GM19324 (cell line): ENCODE measurements around the gene HOXC12.

Source experiments
- ATAC-seq: cut with Tn5 transposase; IDR thresholded peaks from one replicate; pipeline ENCODE4 v1.9.1; 2021; ENCODE audit warnings: mild to moderate bottlenecking, moderate library complexity; ENCODE audit not compliant: unreplicated experiment, low FRiP score

Gene HOXC12

DNA sequence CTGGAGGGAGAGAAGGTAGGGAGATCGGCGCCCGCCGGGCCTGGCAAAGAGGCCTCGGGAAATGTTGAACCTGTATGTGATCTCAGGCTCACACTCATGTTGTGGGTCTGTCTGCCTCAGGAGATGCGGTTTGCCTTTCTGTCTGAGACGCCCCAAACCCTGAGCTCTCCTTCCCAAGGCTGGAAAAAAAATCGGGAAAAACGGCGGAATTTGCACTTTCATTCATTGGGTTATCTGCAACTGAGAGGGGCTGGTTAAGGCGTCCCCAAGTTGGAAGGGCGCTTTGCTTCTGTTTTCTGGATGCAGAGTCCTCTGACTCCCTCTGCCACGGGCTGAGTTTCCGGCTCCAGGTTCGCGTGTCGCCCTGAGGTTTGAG, 40.3 kb downstream of the HOXC12 start:
- ATAC-seq: no peak

DNA sequence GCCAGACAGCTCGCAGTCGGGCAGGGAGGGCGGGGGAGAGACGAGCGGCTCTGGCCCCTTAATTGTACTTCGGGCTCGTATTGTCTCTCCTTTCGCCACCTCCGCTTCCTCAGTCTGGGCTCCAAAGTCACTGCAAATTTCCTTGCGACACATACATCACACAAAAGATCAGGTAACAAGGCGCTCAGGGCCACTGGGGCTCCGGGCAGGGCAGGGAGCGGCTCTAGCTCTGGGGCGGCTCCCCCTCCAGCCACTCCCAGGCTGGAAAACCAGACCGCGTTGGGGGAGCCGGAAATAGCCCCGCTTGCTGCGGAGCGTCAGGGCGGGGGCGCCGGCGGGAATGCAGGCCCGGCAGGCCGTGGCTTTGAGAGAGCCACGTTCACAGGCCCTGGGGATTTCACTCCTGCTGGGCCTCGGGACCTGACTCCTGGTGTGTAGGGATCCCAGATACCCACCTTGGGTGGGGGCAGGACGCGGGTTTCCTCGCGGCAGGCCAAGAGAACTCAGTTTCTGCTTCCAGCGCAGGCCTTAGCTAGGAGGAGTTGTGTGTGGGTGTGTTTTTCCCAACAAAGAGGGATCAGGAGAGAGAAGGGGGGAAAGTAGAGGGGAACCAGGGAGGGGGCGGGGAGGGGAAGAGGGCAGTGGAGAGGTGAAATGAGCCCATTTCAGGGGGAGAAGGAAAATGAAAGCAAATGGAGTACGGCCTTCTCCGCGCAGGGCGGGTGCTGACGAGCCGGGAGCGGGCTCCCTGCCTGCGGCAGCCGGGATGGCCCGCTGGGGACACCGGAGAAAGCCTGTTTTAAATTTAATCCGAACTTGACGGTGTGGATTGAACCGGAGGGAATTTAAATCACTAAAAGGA, 40.9 kb downstream of the HOXC12 start:
- no peak for ATAC-seq

DNA sequence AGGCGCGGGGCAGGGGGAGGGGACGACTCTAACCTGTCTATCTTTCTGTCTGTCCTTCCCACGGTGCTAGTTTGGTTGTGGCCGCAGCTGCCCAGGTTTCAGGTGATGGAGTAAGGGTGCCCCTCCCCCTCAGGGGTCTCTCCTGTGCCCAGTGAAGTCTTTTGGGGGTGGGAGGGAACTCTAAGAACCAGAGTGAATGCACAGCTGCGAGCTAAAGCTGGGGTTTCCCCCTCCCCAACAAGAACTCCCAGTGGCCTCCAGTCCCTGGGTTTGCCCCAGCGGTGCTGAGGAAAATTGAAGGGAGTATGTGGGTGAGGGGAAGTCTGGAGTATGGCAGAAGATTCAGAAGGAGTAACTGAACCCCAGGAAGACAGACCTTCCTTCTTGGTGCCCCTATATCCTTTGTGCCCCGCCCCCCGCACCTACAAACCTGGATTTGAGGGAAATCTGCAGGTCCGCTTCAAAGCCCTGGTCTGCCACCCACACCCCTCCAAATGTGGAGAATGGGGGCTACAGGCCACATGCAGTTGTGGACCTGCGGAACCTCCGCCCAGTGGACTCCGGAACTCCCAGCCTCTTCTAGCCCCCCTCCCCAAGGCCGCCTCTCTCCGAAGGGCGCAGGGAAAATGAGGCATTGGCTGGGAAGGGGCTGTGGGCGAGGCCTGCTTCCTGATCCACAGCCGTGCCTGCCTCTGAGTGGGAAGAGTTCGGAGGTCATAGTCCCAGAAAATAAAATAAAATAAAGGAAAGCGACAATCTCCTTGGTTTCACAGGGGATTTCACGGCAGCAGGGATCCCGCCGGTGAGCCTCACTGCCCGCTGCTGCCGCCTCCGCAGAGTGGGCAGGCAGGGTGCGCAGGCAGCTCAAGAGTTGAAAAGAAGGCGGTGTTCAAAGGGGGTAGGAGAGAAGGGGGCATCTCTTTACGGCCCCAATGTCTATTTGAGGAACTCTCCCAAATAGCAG, 41.8 kb downstream of the HOXC12 start:
- ATAC-seq: no peak

- no peak for ATAC-seq
Observed at GRCh38 chr12:53997204-53998109, 42.8 kb downstream of the HOXC12 start.

GRCh38 chr12:53998110-53998899, 43.6 kb downstream of the HOXC12 start:
- no peak for ATAC-seq

DNA sequence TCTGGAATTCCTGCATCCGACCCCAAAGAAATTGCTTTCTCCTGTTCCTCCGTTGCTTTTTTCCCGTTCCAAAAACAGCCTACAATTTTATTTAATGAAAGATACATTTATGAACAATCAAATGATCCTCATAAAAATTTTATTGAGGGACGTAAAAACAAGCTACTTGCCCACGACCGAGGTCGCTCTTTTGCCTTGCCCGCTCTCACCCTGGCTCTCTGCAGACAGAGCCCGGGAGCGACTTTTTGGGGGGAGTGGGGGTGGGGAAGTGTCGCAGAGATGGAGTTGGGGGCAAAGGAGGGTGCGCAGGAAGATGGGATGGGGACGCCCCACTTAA, 44.2 kb downstream of the HOXC12 start:
- no peak for ATAC-seq

GRCh38 chr12:53999559-54000115, 44.9 kb downstream of the HOXC12 start:
- no peak for ATAC-seq

- no peak for ATAC-seq
Observed at GRCh38 chr12:54000116-54001114, 45.7 kb downstream of the HOXC12 start, which contains the start of gene HOXC9. Gene HOXC9, plus strand, starts transcription at chr12:54000161. Its CDS starts 28 bp downstream, at chr12:54000189.

DNA sequence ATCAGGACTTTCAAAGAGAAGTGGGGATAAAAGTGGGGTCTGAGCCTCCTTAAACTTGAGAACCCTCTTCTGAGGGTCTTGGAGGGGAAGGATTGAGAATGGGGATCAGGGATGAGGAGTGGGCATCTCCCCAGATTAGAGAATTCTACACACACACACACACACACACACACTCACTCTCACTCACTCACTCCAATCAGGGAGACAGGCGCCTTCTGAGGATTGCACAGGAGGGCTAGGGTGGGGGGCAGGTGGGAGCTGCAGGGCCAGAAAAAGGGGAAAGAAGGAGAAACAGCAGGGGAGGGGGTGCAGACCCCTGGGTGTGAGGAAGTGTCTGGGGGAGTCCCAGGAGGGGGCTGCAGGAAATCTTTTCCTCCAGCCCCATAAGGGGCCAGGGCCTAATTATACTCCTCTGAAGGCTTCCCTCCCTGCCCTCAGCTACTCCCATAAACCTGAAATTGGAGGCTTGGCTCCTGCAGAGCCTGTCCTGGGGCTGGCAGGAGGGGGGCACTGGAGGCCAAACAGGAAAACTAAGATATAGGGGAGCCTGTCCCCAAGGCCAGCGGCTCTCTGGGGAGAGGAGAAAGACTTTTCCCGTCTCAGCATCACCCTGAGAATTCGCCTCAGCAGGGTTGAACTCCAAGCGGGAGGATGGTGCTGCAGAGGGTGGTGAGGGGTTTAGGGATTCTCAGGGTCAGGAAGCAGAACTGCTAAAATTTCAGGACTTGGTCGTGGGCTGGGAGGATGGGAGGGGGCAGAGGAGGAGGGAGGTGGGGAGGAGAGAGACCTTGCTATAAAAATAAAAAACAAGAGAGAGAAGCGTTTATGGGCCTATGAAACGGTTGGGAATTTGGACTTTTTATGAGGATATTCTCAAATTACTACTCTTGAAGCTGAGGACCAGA, 46.8 kb downstream of the HOXC12 start:
- no peak for ATAC-seq

DNA sequence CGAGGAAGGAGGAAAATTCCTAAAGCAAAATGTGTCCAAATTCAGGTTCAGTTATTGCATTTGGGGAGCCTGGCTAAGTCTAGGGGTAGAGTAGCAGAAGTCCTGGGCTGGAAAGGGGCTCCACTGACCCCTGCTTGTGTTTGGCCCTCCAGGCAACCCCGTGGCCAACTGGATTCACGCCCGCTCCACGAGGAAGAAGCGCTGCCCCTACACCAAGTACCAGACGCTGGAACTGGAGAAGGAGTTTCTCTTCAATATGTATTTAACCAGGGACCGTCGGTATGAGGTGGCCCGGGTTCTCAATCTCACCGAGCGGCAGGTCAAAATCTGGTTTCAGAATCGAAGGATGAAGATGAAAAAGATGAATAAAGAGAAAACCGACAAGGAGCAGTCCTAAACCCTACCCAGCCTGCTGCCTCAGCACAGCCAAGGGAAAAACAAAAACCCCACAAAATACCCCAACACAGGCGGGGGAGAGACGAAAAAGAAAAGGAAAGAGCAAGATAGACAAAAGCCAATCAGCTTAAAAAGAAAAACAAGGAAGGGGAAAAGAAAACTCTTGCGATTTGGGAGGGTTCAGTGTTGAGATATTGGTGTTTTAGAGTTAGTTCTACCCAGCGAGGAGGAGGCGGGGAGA, 47.7 kb downstream of the HOXC12 start:
- no peak for ATAC-seq

DNA sequence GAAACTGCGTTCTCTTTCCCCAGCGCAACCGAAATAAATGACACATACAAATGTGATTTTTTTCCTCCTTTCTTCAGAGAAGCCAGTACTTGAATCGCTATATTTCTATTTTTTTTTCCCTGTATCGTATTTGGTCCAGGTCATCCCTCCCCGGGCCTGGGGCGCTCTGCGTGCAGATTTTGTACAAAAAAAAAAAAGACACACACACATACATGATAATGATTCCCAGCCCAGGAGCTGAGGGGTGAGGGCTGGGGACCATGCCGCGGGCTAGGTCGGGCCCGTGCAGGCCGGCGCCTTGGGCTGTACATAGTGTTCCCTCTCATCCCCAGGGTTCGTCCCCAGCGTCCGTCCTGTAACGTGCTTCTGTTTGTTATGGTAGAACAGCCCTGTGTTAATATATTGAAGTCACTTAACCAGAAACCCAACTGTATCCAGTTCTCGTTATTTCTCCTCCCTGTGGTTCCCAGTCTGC, 48.2 kb downstream of the HOXC12 start:
- ATAC-seq: no peak

- no peak for ATAC-seq
Observed at GRCh38 chr12:54003625-54004024, 48.9 kb downstream of the HOXC12 start.

DNA sequence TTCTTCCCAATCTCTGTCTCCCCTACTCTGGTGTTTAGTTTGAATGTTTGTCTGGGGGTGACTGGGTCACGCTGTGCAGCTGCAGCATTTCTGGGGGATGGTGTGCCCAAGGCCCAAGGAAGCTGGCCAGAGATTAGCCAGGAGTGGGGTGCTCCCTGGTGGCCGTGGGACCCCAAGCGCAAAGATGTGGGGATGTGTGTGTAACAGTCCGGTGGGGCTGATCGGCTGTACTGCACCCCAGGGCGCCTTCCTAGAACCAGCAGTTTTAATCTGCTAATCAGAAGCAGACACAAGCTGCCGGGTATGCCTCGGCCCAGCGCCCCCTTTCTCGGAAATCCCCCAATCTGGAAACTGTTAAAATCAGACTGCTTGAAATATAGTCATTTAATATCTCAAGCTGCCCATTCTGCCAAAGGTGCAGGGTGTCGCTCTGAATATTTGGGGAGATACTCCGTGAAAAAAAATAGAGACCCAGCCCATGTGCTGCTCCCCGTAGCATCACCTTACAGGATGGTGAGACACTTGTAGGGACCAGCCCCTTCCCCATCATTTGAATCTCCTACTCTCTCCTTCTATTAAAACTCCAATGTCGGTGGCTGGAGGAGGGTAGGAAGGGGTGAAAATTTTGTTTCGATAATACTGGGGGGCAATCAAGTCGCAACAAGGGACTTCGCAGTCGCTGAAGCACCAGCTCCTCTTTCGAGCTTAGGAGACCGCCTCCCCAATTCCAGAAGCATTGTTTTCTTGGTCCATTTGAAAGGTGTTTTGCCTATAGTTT, 49.5 kb downstream of the HOXC12 start:
- ATAC-seq: no peak

GRCh38 chr12:54004841-54005530, 50.3 kb downstream of the HOXC12 start:
- no peak for ATAC-seq

DNA sequence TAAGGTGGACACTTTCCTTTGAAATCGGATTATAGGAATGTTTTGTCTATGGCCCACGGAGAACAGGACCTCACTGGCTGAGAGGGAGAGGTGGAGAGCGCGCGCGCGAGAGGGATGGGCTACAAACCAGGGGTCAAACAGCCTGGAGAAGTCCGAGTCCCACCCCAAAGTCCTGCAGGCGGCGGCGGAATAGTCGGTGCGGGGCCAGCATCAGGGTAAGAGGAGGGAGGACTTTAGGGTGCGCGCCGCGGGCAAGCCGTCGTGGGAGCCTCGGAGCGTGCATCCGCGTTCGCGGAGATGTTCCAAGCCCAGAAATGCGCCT, 50.8 kb downstream of the HOXC12 start:
- no peak for ATAC-seq
